ENCODE data around the gene CLEC2D. TPM values are rescaled to one million over a fixed set of nuclear protein-coding genes. Genes with fewer than 3 reads are reported as not detected.

CLEC2D gene
- total and polyA plus RNA-seq, 2 donors (not counting 3 experiments of a cell fraction or from before 2014, with no cell fraction given) = 1.8 to 4.1 TPM

DNA sequence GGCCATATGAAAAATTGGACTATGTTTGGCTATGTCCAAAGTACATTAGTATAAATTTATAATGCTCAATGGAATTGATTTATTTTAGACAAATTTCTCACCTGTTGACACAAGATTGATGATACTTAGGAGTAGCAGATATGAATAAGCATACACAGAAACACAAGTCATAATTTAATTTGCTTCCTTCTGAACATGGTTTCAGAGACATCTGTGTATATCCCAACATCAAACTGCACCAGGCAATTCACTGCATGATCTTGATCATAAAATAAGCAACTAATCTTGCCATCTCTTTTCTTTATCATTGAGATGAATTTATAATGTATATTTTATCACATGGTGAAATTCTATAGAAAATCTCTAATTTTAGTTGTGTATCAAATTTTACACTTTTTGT lies 59.6 kb downstream of the CLEC2D start:
- CTCF ChIA-PET = interaction anchor here (0.6 to 1.9 kb wide), 4 partner anchors 8 to 21 kb away, joined by 3 to 8 read pairs (median 5); no protein-coding TSS in a partner anchor
- dilution Hi-C loops (cut with MboI; ENCODE audit: extremely low pct_ligation_motif_present, low sequenced_read_pairs) = no loop called here
- no peak overlapping the region for H2AFZ ChIP-seq (ENCODE audit: low read depth, low read length)
- no peak for TF ChIP-seq POLR2A (IDR thresholded peaks at IDR 0.05; ENCODE audit: low read depth, low read length)
- TF ChIP-seq JUN (IDR thresholded peaks at IDR 0.05; ENCODE audit: borderline replicate concordance, insufficient read depth, insufficient read length, low read depth) = no peak
- TF ChIP-seq MYC (IDR thresholded peaks at IDR 0.05; ENCODE audit: low read depth, low read length) = no peak
- H3K27me3 ChIP-seq (ENCODE audit: control insufficient read depth in 2 of 2, insufficient read depth in 2 of 2, low read length in 2 of 2) = no peaks in the 10 kb centered on the region
- no peaks in the 10 kb centered on the region for H3K9me3 ChIP-seq (replicated peaks; ENCODE audit: control insufficient read depth, insufficient read depth, low read length)
- intact Hi-C loops (cut with micrococcal nuclease) = no loop called here
- H3K27ac ChIP-seq (ENCODE audit: insufficient read depth, low read depth, low read length) = no peak overlapping the region
- H3K4me2 ChIP-seq (ENCODE audit: insufficient read depth, low read length) = no peak overlapping the region
- H3K9me1 ChIP-seq (replicated peaks; ENCODE audit: control insufficient read depth, extremely low read depth, insufficient read depth, low read length) = no peaks in the 10 kb centered on the region
- DNase-seq (ENCODE audit: low read depth, low spot score) (no peak), FAIRE-seq (no peak)
- no peak overlapping the region for H3K4me3 ChIP-seq (replicated peaks in 1 of 3; ENCODE audit: insufficient read depth in 1 of 3, low read depth in 1 of 3, low read length in 3 of 3)
- no peaks in the 10 kb centered on the region for H3K79me2 ChIP-seq (ENCODE audit: control insufficient read depth, insufficient read depth, low read length)
- H3K9ac ChIP-seq (replicated peaks; ENCODE audit: extremely low read depth, insufficient read depth, low read length) = no peak overlapping the region
- no peaks in the 10 kb centered on the region for H3K36me3 ChIP-seq (ENCODE audit: control insufficient read depth in 2 of 2, extremely low read depth in 1 of 2, insufficient read depth in 2 of 2, low read length in 2 of 2)
- peaks cover 9% of the 10 kb centered on the region for H3K4me1 ChIP-seq (ENCODE audit: control insufficient read depth, extremely low read depth, insufficient read depth, low read length)
- no TSS peak for BruUV-seq (replicated peaks)
- POLR2A ChIA-PET = no interaction called here
- no peaks in the 10 kb centered on the region for H4K20me1 ChIP-seq (replicated peaks; ENCODE audit: control insufficient read depth, extremely low read depth, insufficient read depth, low read length)

GRCh38 chr12:9730011-9730410 lies 60.5 kb downstream of the CLEC2D start:
- H3K79me2 ChIP-seq (ENCODE audit: control insufficient read depth, insufficient read depth, low read length) = no peaks in the 10 kb centered on the region
- H3K36me3 ChIP-seq (ENCODE audit: control insufficient read depth in 2 of 2, extremely low read depth in 1 of 2, insufficient read depth in 2 of 2, low read length in 2 of 2) = no peaks in the 10 kb centered on the region
- no peaks in the 10 kb centered on the region for H3K9me3 ChIP-seq (replicated peaks; ENCODE audit: control insufficient read depth, insufficient read depth, low read length)
- H3K27me3 ChIP-seq (ENCODE audit: control insufficient read depth in 2 of 2, insufficient read depth in 2 of 2, low read length in 2 of 2) = no peaks in the 10 kb centered on the region
- CTCF ChIA-PET = interaction anchor here (1.0 to 1.9 kb wide), 4 partner anchors 9 to 399 kb away, joined by 3 to 8 read pairs (median 5); no protein-coding TSS in a partner anchor
- no peak overlapping the region for H3K4me3 ChIP-seq (replicated peaks in 1 of 3; ENCODE audit: insufficient read depth in 1 of 3, low read depth in 1 of 3, low read length in 3 of 3)
- H3K4me2 ChIP-seq (ENCODE audit: insufficient read depth, low read length) = no peak overlapping the region
- H3K9me1 ChIP-seq (replicated peaks; ENCODE audit: control insufficient read depth, extremely low read depth, insufficient read depth, low read length) = no peaks in the 10 kb centered on the region
- no peak for TF ChIP-seq POLR2AphosphoS5 (IDR thresholded peaks at IDR 0.05; ENCODE audit: insufficient read depth, low read depth, low read length)
- TF ChIP-seq JUN (IDR thresholded peaks at IDR 0.05; ENCODE audit: borderline replicate concordance, insufficient read depth, insufficient read length, low read depth) = no peak
- TF ChIP-seq CTCF (IDR thresholded peaks at IDR 0.05; ENCODE audit: extremely low read depth in 1 of 2, insufficient read depth in 1 of 2, low read depth in 1 of 2, low read length in 2 of 2) = no peak
- TF ChIP-seq POLR2A (IDR thresholded peaks at IDR 0.05; ENCODE audit: low read depth, low read length) = no peak
- TF ChIP-seq, protein P1, sequence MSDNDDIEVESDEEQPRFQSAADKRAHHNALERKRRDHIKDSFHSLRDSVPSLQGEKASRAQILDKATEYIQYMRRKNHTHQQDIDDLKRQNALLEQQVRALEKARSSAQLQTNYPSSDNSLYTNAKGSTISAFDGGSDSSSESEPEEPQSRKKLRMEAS (IDR thresholded peaks at IDR 0.05; ENCODE audit: insufficient read depth, insufficient read length) = no peak
- TF ChIP-seq EZH2 (IDR thresholded peaks at IDR 0.05; ENCODE audit: borderline replicate concordance, low read depth, low read length, severe bottlenecking) = no peak
- no peak for TF ChIP-seq MYC (IDR thresholded peaks at IDR 0.05; ENCODE audit: low read depth, low read length)
- TF ChIP-seq GATA2 (IDR thresholded peaks at IDR 0.05; ENCODE audit: insufficient read depth, insufficient read length, low read depth, low read length) = no peak
- no peak for TF ChIP-seq FOS (IDR thresholded peaks at IDR 0.05; ENCODE audit: borderline replicate concordance, insufficient read depth, low read length)
- FAIRE-seq (no peak), DNase-seq (ENCODE audit: low read depth, low spot score) (no peak)
- H3K9ac ChIP-seq (replicated peaks; ENCODE audit: extremely low read depth, insufficient read depth, low read length) = no peak overlapping the region
- H2AFZ ChIP-seq (ENCODE audit: low read depth, low read length) = peak overlapping the region; percentile 34
- POLR2A ChIA-PET = no interaction called here
- intact Hi-C loops (cut with micrococcal nuclease) = no loop called here
- H3K27ac ChIP-seq (ENCODE audit: insufficient read depth, low read depth, low read length) = no peak overlapping the region
- dilution Hi-C loops (cut with MboI; ENCODE audit: extremely low pct_ligation_motif_present, low sequenced_read_pairs) = no loop called here
- H4K20me1 ChIP-seq (replicated peaks; ENCODE audit: control insufficient read depth, extremely low read depth, insufficient read depth, low read length) = no peaks in the 10 kb centered on the region
- BruUV-seq (replicated peaks) = no TSS peak
- H3K4me1 ChIP-seq (ENCODE audit: control insufficient read depth, extremely low read depth, insufficient read depth, low read length) = peaks cover 9% of the 10 kb centered on the region

Measured in endothelial cell of umbilical vein (primary cell).